ENCODE data around the gene DDX17. TPM values are rescaled to one million over a fixed set of nuclear protein-coding genes. Genes with fewer than 3 reads are reported as not detected.

Gene DDX17
- total RNA-seq, 1 experiment from 2014 or later = 529 TPM

- H4K8ac ChIP-seq (replicated peaks; ENCODE audit: insufficient read length, low read depth, low read length) = no peak overlapping the region
- no peak overlapping the region for H2AK5ac ChIP-seq (ENCODE audit: insufficient read length, low read length)
- no peaks in the 10 kb centered on the region for H3K79me1 ChIP-seq (ENCODE audit: insufficient read depth, low read depth, low read length, poor library complexity, severe bottlenecking)
- H2BK120ac ChIP-seq (ENCODE audit: low read depth, low read length, poor library complexity, severe bottlenecking) = no peak overlapping the region
- H4K20me1 ChIP-seq (ENCODE audit: control insufficient read depth, insufficient read depth, insufficient read length) = no peaks in the 10 kb centered on the region
- H3K9ac ChIP-seq (ENCODE audit: extremely low read depth, insufficient read length, low read length) = no peak overlapping the region
- H2AFZ ChIP-seq (ENCODE audit: low read length) = no peak overlapping the region
- no peak overlapping the region for H2BK12ac ChIP-seq (ENCODE audit: insufficient read length, low read depth, low read length)
- Mint-ChIP-seq H3K27me3 (ENCODE audit: low read depth) (no peaks in the 10 kb centered on the region; the same call in 1 of the 2 replicates), H3K27ac (no peak overlapping the region), H3K9me3 (no peaks in the 10 kb centered on the region), H3K36me3 (ENCODE audit: insufficient read depth in 1 of 3, low read depth in 3 of 3) (no peaks in the 10 kb centered on the region), H3K4me3 (no peak overlapping the region), H3K4me1 (peaks cover 19 to 21% of the 10 kb centered on the region in 2 experiments)
- H3K23ac ChIP-seq (ENCODE audit: insufficient read length, low read depth, low read length) = no peak overlapping the region
- H3K56ac ChIP-seq (ENCODE audit: insufficient read length, low read depth, low read length) = no peak overlapping the region
- H3K14ac ChIP-seq (ENCODE audit: insufficient read depth, low read length) = no peak overlapping the region
- H3K18ac ChIP-seq (ENCODE audit: insufficient read length, low read depth, low read length) = no peak overlapping the region
- H4K5ac ChIP-seq (ENCODE audit: insufficient read length, low read depth, low read length) = no peak overlapping the region
- WGBS (ENCODE audit: extremely low coverage, insufficient read length, low lambda C conversion rate) = no CpG with 5 or more reads among the region's 4 CpGs
- H4K91ac ChIP-seq (ENCODE audit: insufficient read length, low read depth, low read length) = no peak overlapping the region
- H3T11ph ChIP-seq (ENCODE audit: low read length) = no peak overlapping the region
- H3K27me3 ChIP-seq (ENCODE audit: insufficient read depth, low read length) = no peaks in the 10 kb centered on the region
- H3K4me2 ChIP-seq (ENCODE audit: insufficient read depth, insufficient read length, low read length) = no peak overlapping the region
- H3K27ac ChIP-seq (ENCODE audit: insufficient read length, low read depth, low read length) = no peak overlapping the region
- TF ChIP-seq CTCF (conservative IDR thresholded peaks at IDR 0.05) = no peak
- H2BK20ac ChIP-seq (ENCODE audit: low read depth, low read length, poor library complexity, severe bottlenecking) = no peak overlapping the region
- H2BK5ac ChIP-seq (ENCODE audit: insufficient read length, low read length) = no peak overlapping the region
- no peak overlapping the region for H3K4ac ChIP-seq (ENCODE audit: low read depth, low read length)
- DNase-seq = no peak
- H3K4me1 ChIP-seq (ENCODE audit: insufficient read depth, low read length) = peaks cover 2% of the 10 kb centered on the region; the same call in 1 of the 2 replicates
- no peaks in the 10 kb centered on the region for H3K79me2 ChIP-seq (ENCODE audit: insufficient read depth, low read length)
- H2BK15ac ChIP-seq (ENCODE audit: low read depth, low read length) = no peak overlapping the region
- H3K23me2 ChIP-seq (ENCODE audit: insufficient read length, low read depth, low read length, poor library complexity, severe bottlenecking) = no peaks in the 10 kb centered on the region
- no peaks in the 10 kb centered on the region for H3K9me3 ChIP-seq (ENCODE audit: control insufficient read depth, low read depth, low read length)
These were observed 12.5 kb upstream of the DDX17 start for GRCh38 chr22:38518620-38519019.
